ENCODE measurements around the gene REP15.

DNA sequence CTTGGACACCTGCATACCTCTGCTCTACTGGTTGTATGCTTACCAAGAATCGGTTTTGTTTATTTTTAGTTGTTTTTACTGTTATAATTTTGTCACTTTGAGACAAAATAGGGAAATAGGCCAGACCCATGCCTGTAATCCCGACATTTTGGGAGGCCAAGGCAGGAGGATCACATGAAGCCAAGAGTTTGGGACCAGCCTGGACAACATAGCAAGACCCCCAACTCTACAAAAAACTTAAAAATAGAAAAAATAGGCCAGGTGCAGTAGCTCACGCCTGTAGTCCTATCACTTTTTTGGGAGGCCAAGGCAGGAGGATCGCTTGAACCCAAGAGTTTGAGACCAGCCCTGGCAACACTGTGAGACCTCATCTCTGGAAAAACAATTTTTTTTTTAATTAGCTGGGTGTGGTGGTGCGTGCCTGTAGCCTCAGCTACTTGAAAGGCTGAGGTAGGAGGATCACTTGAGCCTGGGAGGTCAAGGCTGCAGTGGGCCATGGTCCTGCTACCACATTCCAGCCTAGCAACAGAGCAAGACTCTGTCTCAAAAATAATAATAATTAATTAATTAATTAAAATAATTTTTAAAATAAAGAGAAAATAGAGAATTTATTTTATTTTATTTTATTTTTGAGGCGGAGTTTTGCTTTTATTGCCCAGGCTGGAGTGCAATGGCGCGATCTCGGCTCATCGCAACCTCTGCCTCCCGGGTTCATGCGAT, 13.1 kb downstream of the REP15 start:
- no peak for TF ChIP-seq CTCF (IDR thresholded peaks at IDR 0.05; ENCODE audit: insufficient read depth, low read length, poor library complexity, severe bottlenecking)
- TF ChIP-seq EZH2phosphoT487 (conservative IDR thresholded peaks at IDR 0.05; ENCODE audit: low read length): no peak

All from SU-DHL-6 (cell line).